Stimulated activated CD4-positive, alpha-beta T cell treated with anti-CD3 and anti-CD28 coated beads, Interleukin-1b, Interleukin-23, amount 100 ng/mL, for 24 hours (primary cell): ENCODE measurements around the gene DHCR24.

Experiments
- DNase-seq, 4 experiments: peaks; one replicate each; pipeline ENCODE4 v3.0.0-alpha.2; 2020; ENCODE audit warnings: low read depth in 4 of 4, low spot score in 1 of 4

DHCR24 gene

GRCh38 chr1:54846716-54847284 lies 40.2 kb downstream of the DHCR24 start:
- DNase-seq, result no peak

GRCh38 chr1:54846301-54846700 lies 40.7 kb downstream of the DHCR24 start:
- no peak for DNase-seq

- DNase-seq, result no peak
Measured at GRCh38 chr1:54845772-54846171, 41.2 kb downstream of the DHCR24 start.

DNA sequence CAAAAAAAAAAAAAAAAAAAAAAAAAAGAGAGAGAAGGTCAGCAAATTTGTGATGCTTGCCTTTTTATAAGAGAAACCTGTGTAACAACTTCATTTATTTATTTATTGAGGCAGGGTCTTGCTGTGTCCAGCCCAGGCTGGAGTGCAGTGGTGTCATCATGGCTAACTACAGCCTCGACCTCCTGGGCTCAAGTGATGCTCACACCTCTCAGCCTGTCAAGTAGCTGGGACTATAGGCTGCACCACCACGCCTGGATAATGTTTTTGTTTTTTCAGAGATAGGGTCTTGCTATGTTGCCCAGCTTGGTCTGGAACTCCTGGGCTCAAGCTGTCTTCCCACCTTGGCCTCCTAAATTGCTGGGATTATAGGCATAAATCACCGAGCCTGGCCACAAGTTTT lies 42.4 kb downstream of the DHCR24 start:
- no peak for DNase-seq

DNA sequence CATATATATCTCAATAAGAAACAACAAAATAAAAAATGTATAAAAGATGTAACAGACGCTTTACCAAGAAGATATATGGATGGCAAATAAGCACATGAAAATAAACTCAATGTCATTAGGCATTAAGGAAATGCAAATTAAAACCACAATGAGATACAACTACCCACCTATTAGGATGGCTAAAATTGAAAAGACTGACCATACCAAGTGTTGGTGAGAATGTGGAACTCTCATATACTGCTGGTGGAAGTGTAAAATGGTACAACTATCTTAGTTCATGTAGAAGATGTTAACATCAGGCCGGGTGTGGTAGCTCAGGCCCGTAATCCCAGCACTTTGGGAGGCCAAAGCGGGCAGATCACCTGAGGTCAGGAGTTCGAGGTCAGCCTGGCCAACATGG lies 43.5 kb downstream of the DHCR24 start:
- DNase-seq, result no peak

- no peak for DNase-seq
Measured at GRCh38 chr1:54842963-54843362, 44.0 kb downstream of the DHCR24 start.

DNA sequence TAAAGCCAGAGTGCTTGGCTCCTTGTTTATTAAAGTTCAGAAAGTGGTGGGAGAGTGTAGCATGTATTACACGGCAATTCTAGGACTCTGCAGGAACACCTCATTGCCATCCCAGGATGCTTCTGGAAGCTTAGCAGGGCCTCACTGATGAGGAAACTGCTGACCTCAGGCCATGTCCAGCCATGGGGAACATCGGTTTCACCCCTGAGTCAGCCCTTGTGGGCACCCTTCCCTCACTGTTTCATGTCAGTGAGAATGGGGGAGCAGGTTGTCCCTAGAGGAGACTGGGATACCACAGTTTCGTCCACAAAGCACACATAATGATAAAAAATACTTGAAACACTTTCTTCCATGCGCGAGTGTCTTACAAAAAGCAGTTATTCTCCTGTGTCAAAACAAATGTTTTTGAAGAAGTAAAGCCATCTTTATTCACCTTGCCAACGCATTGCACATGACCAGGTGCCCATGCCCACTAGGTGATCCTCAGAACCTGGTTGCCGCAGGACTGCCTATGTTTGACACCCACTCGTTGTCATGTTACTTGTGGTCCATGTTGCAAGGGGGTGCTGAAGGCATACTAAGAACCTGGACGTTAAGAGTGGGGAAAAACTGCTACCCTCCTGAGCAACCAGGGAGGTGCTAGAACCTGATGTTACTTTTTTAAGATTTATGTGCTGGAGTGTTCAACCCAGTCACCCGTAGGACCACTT lies 44.6 kb downstream of the DHCR24 start:
- no peak for DNase-seq

GRCh38 chr1:54839824-54840223 lies 47.2 kb downstream of the DHCR24 start:
- no peak for DNase-seq

DNA sequence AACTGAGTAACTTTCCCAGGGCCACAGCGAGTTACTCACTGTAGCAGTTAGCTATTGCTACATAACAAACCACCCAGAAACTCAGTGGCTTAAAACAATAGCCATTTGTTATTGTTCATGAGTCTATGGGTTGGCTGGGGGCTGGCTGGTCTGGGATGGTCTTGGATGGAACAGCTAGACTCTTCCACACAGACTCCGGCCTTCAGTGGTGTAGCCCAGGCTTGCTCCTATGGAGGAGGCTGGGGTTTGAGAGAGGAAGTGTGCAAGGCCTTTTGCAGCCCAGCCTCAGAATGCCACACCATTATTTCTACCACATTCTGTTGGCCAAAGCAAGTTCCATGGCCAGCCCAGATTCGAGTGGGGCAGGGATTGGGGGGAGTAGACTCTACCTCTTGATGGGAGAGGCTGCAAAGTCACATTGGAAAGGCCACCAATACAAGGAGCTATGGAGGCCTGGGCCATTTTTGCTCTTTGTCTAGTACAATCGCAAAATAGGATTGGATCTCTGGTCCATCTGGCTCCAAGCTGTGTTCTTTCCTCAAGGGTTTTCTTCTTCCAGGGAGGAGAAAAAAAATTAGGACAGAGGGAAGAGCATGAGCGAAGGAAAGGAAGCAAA lies 48.3 kb downstream of the DHCR24 start:
- DNase-seq, result no peak

- DNase-seq, result no peak
Measured at GRCh38 chr1:54837002-54837853, 49.8 kb downstream of the DHCR24 start.

DNA sequence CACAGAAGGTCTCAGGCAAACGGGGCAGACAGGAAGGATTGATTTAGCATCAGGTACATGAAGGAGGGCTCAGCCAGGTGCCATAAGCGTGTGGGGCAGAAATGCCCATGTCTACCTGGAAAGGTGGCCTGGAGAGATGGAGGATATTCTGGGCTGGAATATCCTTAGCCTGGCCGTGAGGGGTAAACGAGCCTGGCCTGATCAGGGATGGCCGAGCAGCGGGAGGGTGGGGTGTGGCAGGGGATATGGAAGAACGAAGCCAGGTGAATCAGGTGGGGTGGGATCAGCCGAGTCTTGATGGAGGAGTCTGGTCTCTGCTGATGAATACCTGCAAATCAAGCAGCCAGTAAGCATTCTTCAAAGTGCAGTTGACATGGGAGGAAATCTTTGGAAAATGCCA lies 50.4 kb downstream of the DHCR24 start:
- DNase-seq, result no peak

DNA sequence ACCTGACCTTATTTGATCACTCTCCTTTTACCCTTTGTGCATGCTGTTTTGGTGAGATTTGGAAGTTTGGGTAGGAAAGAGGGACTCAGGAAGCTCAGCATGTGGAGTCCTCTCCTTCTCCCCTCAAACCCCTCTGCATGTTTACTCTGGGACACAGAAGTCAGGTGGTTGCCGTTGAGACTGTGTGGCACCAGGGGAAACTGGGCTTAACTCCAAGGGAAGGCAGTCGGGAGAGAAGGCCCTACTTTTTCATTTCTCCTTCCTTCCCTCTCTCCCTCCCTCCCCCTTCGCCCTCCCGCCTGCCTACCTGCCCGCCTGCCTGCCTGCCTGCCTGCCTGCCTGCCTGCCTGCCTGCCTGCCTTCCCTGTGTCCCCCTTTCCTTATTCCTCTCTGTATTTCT lies 51.0 kb downstream of the DHCR24 start:
- DNase-seq, result no peak

GRCh38 chr1:54835131-54835898 lies 51.7 kb downstream of the DHCR24 start:
- DNase-seq, result no peak

- DNase-seq, result no peak
Measured at GRCh38 chr1:54834007-54834541, 52.9 kb downstream of the DHCR24 start.

DNA sequence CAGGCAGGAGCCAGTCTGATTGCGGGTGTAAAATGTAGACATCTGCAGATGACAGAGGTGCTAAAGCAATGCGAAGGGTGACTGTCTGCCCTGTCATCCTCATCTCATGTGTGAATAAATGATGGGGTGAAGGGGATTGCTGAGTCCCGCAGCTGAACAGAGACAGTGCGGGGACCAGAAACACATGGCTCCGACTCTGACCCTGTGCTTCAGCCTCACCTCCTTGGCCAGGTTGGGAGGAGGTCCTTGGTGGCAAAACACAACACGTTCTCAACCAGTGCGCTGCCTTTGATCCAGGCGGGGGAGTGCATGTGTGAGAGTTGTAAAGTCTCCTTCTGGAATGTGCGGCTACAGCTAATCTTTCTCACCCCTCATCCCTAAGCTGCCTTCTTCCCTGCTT lies 53.9 kb downstream of the DHCR24 start:
- DNase-seq, result no peak

- DNase-seq, result no peak
Measured at GRCh38 chr1:54826226-54826816, 60.7 kb downstream of the DHCR24 start.

DNA sequence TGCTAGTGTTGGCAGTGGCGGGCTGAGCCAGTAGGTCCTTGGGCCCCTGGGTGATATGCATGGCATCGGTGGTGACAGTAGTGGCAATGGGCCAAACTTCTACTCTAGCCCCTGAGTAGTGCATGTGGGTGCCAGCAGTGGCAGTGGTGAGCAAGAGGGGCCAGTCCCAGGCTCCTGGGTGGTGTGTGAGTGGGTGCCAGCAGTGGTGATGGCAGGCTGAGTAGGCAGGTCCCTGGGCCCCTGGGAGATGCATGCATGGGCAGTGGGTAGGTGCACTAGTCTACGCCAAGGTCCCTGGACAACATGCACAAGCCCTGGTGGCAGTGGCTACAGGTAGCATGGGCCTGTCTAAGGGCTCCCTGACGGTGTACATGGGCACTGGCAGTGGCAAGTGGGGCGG lies 61.3 kb downstream of the DHCR24 start:
- no peak for DNase-seq

- DNase-seq, result no peak
Measured at GRCh38 chr1:54823670-54824069, 63.3 kb downstream of the DHCR24 start.

GRCh38 chr1:54819733-54820132 lies 67.3 kb downstream of the DHCR24 start:
- no peak for DNase-seq

- no peak for DNase-seq
Measured at GRCh38 chr1:54819195-54819536, 67.8 kb downstream of the DHCR24 start.
